Body of pancreas (tissue), 4 donors: ENCODE data around the gene ZNF584. TPM values are rescaled to one million over a fixed set of nuclear protein-coding genes. Genes with fewer than 3 reads are reported as not detected.
A peak's percentile ranks its signal among the peaks of the same experiment; 100 is the strongest.

Source experiments
- ATAC-seq: fragments of 150-250 bp; one replicate; pipeline ENCODE4 v1.9.1; 2016
- DNase-seq, 4 donors: peaks; one replicate each; pipeline ENCODE4 v3.0.0-alpha.2; 2019
- H3K27ac ChIP-seq, 4 donors: fragments of 200-600 bp; sonication (generic); 1 replicate in 3 of 4; 2 replicates in 1 of 4; pipeline versions ENCODE4 v1.5.1 to v1.6.1; 2016 to 2019; ENCODE audit warnings: mild to moderate bottlenecking in 1 of 4, mixed read lengths in 1 of 4, moderate library complexity in 1 of 4
- H3K27me3 ChIP-seq, 2 donors: fragments of 200-600 bp; sonication (generic); one replicate each; pipeline ENCODE4 v1.6.0; 2016; ENCODE audit warnings: mild to moderate bottlenecking in 1 of 2
- H3K36me3 ChIP-seq, 2 donors: fragments of 200-600 bp; sonication (generic); replicated peaks in 1 of 2; 2 replicates each; pipeline ENCODE4 v1.5.1; 2016; ENCODE audit warnings: low read depth in 2 of 2; ENCODE audit not compliant: insufficient read depth in 1 of 2
- H3K4me1 ChIP-seq: fragments of 200-600 bp; sonication (generic); one replicate; pipeline ENCODE4 v1.6.0; 2016
- H3K4me3 ChIP-seq, 2 donors: fragments of 200-600 bp; sonication (generic); 1 replicate in 1 of 2; 2 replicates in 1 of 2; pipeline ENCODE4 v1.5.1; 2016 to 2019
- H3K9me3 ChIP-seq, 3 donors: fragments of 200-600 bp; sonication (generic); 1 replicate in 2 of 3; 2 replicates in 1 of 3; pipeline ENCODE4 v1.5.1; 2016
- POLR2A ChIP-seq, 3 donors: fragments of 450-650 bp; IDR thresholded peaks; one replicate each; pipeline ENCODE4 v1.6.1; 2016; ENCODE audit warnings: antibody characterized with exemption in 3 of 3, mild to moderate bottlenecking in 2 of 3
- WGBS, 2 donors: methylation state at CpG; one replicate each; pipeline ENCODE4 v1.1.5; 2017; 5-methylcytosine and 5-hydroxymethylcytosine counted together
- intact Hi-C: fragments of 100-400 bp; cut with DNase I; formaldehyde crosslinking; loops from one replicate; pipeline ENCODE4 v1.15.1; 2023
- total RNA-seq, 2 donors: library from RNA; depleted of rRNA; stranded (reverse); fragments of >200 nt; gene quantifications; one replicate each; pipeline ENCODE4 v1.1.0, GENCODE V29; 2016
- TF ChIP-seq, protein P1 (sequence below), 7 experiments: fragments of 450-650 bp in 4 of 7; fragments of 200-600 bp in 3 of 7; sonication (generic) in 3 of 7; IDR thresholded peaks; one replicate each; pipeline ENCODE4 v1.5.1; 2016 to 2019; ENCODE audit warnings: antibody characterized with exemption in 7 of 7

ZNF584 gene
- total RNA-seq, 2 donors from 2014 or later: 4.9 to 11.5 TPM

DNA sequence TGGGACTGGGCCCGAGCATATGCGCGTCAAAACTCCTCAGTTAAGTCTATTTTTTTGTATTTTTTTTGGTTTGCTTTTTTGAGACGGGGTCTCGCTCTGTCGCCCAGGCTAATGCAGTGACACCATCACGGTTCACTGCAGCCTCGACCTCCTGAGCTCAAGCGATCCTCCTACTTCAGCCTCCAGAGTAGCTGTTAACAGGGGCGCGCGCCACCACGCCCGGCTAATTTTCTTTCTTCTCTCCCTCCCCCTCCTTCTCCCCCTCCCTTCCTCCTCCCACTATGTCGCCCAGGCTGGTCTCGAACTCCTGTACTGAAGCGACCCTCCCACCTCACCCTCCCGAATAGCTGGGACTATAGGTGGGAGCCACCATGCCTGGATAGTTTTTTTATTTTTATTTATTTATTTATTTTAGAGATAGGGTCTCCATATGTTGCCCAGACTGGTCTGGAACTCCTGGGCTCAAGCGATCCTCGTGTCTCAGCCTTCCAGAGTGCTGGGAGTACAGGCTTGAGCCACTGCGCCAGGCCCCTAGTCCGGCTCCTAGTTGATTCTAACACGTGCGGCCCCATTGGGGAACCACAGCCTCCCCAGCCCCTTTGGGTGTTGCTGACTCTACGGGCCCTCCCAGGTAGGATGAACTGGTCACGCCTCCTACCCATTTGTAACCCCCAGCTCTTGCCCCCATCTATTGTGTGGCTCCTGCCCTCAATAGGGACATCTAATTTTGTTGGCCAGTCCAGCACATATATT is 26.8 kb upstream of the ZNF584 start:
- 20 to 26% methylated on average over 26 of the region's 26 CpGs for WGBS, 2 donors
- no peaks in the 10 kb centered on the region for H3K36me3 ChIP-seq
- H3K4me3 ChIP-seq: peak overlapping the region; percentile 26 to 50
- ATAC-seq: no peak
- H3K9me3 ChIP-seq: no peaks in the 10 kb centered on the region
- peaks cover 45% of the 10 kb centered on the region for H3K4me1 ChIP-seq
- intact Hi-C loops: no loop called here
- TF ChIP-seq, protein P1, sequence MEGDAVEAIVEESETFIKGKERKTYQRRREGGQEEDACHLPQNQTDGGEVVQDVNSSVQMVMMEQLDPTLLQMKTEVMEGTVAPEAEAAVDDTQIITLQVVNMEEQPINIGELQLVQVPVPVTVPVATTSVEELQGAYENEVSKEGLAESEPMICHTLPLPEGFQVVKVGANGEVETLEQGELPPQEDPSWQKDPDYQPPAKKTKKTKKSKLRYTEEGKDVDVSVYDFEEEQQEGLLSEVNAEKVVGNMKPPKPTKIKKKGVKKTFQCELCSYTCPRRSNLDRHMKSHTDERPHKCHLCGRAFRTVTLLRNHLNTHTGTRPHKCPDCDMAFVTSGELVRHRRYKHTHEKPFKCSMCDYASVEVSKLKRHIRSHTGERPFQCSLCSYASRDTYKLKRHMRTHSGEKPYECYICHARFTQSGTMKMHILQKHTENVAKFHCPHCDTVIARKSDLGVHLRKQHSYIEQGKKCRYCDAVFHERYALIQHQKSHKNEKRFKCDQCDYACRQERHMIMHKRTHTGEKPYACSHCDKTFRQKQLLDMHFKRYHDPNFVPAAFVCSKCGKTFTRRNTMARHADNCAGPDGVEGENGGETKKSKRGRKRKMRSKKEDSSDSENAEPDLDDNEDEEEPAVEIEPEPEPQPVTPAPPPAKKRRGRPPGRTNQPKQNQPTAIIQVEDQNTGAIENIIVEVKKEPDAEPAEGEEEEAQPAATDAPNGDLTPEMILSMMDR (IDR thresholded peaks at IDR 0.05): no peak
- TF ChIP-seq POLR2A (IDR thresholded peaks at IDR 0.05): peak in 1 of 3 donors; percentile 11
- no peaks in the 10 kb centered on the region for H3K27me3 ChIP-seq
- no peak for DNase-seq
- peak overlapping the region; percentile 36 to 93 (median 78) for H3K27ac ChIP-seq

DNA sequence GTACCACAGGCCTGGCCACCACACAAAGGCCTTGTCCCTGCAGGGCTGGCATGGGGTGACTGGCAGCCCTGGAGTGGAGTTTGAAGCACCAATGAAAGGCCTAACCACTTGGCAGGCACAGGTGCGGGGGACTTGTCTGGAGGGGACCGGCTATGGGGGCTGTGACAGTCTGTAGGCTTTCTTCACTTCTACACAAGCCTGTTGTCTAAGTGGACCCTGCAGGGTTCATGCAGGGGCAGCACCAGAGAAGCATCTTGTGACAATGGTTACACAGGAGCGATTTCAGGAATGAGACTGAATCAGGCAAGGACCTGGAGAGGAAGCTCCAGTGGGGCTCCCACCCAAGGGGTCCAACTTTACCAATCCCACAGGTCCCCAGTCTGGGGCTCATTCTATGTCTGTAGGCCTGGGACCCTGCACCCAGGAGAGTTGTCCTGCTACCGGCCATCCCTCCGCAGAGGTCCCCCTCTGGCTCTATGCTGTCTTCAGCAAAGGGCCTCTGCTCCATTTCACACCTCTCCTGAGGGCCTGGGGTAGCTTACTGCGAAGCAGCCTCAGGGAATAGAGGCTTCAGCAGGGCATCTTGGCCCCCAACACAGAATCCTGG is 25.3 kb upstream of the ZNF584 start:
- Histone ChIP-seq H3K9me3 (no peaks in the 10 kb centered on the region), H3K27me3 (no peaks in the 10 kb centered on the region), H3K4me1 (peaks cover 50% of the 10 kb centered on the region), H3K4me3 (no peak overlapping the region), H3K27ac (no peak overlapping the region), H3K36me3 (no peaks in the 10 kb centered on the region)
- ATAC-seq (no peak), DNase-seq (no peak)
- 86 to 100% methylated on average over 2 to 6 of the region's 6 CpGs for WGBS, 2 donors
- intact Hi-C loops: no loop called here
- TF ChIP-seq POLR2A (IDR thresholded peaks at IDR 0.05): no peak
- TF ChIP-seq, protein P1 (IDR thresholded peaks at IDR 0.05): no peak

DNA sequence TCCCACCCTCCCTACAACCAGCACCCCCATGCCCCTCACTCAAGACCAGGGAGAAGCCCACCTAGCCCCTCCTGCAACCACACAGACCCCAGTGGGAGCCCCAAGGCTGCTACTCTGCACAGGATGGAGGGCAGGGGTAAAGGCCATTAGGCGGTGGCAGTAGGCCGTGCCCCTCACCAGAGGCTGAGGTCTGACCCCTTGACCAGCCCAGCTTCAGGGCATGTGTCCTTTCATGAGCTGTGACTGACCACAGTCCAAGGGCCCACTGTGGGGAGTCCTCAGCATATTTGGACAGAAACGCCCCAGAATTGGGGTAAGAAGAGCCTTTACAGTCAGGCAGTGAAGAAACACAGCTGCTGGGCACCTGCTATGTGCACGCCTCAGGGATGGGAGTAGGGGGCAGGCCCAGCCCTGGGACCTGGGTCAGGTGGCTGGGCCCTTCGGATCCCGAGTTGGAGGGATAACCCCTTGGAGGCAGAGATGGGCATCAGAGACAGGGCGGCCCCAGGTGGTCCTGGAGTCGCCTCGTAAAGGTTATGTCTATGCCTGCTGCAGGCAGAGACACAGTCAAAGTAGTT is 23.0 kb upstream of the ZNF584 start:
- TF ChIP-seq, protein P1 (IDR thresholded peaks at IDR 0.05): no peak
- TF ChIP-seq POLR2A (IDR thresholded peaks at IDR 0.05): no peak
- no peak for DNase-seq
- Histone ChIP-seq H3K4me1 (peaks cover 58% of the 10 kb centered on the region), H3K27me3 (no peaks in the 10 kb centered on the region), H3K9me3 (no peaks in the 10 kb centered on the region), H3K27ac (peak overlapping the region in 3 of 4 donors; percentile 96 to 99 (median 96)), H3K4me3 (no peak overlapping the region), H3K36me3 (no peaks in the 10 kb centered on the region)
- intact Hi-C loops: no loop called here
- no peak for ATAC-seq
- 65% methylated on average over 9 of the region's 9 CpGs; no CpG with 5 or more reads in 1 of the 2 donors for WGBS, 2 donors

DNA sequence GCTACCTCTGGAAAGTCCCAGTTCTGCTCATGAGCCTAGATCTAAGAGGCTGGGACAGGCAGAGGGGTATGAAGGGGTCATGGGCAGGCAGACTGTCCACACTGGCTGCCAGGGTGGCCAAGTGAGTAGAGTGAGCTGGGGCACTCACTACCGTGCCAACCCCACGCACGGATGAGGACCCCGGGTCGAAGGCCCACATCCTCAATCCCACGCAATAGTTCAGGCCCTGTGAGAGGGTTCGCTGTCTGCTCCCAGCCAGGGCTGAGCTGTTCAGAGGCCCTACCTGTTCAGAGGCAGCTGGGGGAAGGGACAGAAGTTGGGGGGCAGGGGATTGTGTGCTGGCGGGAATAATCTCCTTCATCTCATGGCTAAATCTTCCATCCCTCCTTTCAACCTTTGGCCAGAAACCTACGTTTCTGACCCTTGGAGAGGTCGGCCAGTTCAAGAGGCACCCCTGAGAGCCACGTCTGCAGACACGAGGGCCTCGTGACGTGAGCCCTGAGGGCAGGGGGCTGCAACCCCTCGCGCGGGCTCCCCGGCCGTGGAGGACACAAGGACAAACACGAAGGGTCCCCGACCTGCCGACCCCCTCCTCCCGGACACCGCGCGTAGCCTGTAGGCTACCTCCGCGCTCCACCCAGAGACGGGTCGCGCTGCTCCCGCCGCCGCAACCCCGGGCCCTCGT is 22.4 kb upstream of the ZNF584 start:
- intact Hi-C loops: no loop called here
- no peak for TF ChIP-seq POLR2A (IDR thresholded peaks at IDR 0.05)
- TF ChIP-seq, protein P1 (IDR thresholded peaks at IDR 0.05): no peak
- Histone ChIP-seq H3K36me3 (peaks cover 0 to 2% of the 10 kb centered on the region in 2 donors), H3K27me3 (no peaks in the 10 kb centered on the region), H3K4me3 (peak overlapping the region; percentile 87 to 91), H3K4me1 (peaks cover 65% of the 10 kb centered on the region), H3K27ac (peak overlapping the region; percentile 96 to 99 (median 96)), H3K9me3 (no peaks in the 10 kb centered on the region)
- WGBS, 2 donors: 6 to 7% methylated on average over 3 to 36 of the region's 36 CpGs
- DNase-seq (no peak), ATAC-seq (peak; percentile 5)
